Ramos (cell line): ENCODE data around the gene GCAT.

Experiments
- in situ Hi-C: fragments of 300-500 bp; cut with MboI; formaldehyde crosslinking; loops from one replicate; pipeline ENCODE4 v1.14.3; 2022; ENCODE audit warnings: low sequenced_read_pairs; ENCODE audit not compliant: unreplicated experiment

GCAT gene

GRCh38 chr22:37830093-37830842 is 22.5 kb downstream of the GCAT start:
- in situ Hi-C loops, result no loop called here

- in situ Hi-C loops, result no loop called here
These were observed 23.7 kb downstream of the GCAT start for GRCh38 chr22:37831472-37831871.

GRCh38 chr22:37832022-37832857 is 24.5 kb downstream of the GCAT start:
- in situ Hi-C loops, result no loop called here

GRCh38 chr22:37842015-37842793 is 34.5 kb downstream of the GCAT start:
- in situ Hi-C loops, result no loop called here

GRCh38 chr22:37843741-37844089 is 36.0 kb downstream of the GCAT start:
- in situ Hi-C loops, result no loop called here

GRCh38 chr22:37844904-37845329 is 37.2 kb downstream of the GCAT start:
- in situ Hi-C loops, result no loop called here

- in situ Hi-C loops, result no loop called here
These were observed 38.7 kb downstream of the GCAT start for GRCh38 chr22:37846433-37846832.

- in situ Hi-C loops, result no loop called here
These were observed 40.9 kb downstream of the GCAT start for GRCh38 chr22:37848587-37849088.

- in situ Hi-C loops, result no loop called here
These were observed 41.5 kb downstream of the GCAT start, which contains the start of gene EIF3L for GRCh38 chr22:37849089-37849751. TSS of gene EIF3L (plus strand) at chr22:37849419. CDS start at chr22:37849450, 31 bp downstream.

GRCh38 chr22:37850801-37851200 is 43.1 kb downstream of the GCAT start:
- in situ Hi-C loops, result no loop called here

GRCh38 chr22:37852418-37852817 is 44.7 kb downstream of the GCAT start:
- in situ Hi-C loops, result no loop called here

- in situ Hi-C loops, result no loop called here
These were observed 47.2 kb downstream of the GCAT start for GRCh38 chr22:37854946-37855345.

- in situ Hi-C loops, result no loop called here
These were observed 47.7 kb downstream of the GCAT start for GRCh38 chr22:37855462-37855861.

- in situ Hi-C loops, result no loop called here
These were observed 53.2 kb downstream of the GCAT start for GRCh38 chr22:37860796-37861421.

- in situ Hi-C loops, result no loop called here
These were observed 55.0 kb downstream of the GCAT start for GRCh38 chr22:37862570-37863325.

- in situ Hi-C loops, result no loop called here
These were observed 57.8 kb downstream of the GCAT start for GRCh38 chr22:37865510-37865909.
